Measurements from ENCODE around the gene RUFY4. TPM values are rescaled to one million over a fixed set of nuclear protein-coding genes. Genes with fewer than 3 reads are reported as not detected.
"Not testable (repeated sequence)": the region's sequence is repeated elsewhere in the genome, so short reads cannot be mapped to it uniquely, and the experiment has no call there.

RUFY4 gene
- total RNA-seq, 1 donor from 2014 or later = not detected

- H3K4me3 Mint-ChIP-seq (ENCODE audit: unreplicated experiment) = no peak overlapping the region
- no peak for DNase-seq (ENCODE audit: extremely low spot score, unreplicated experiment)
- peaks cover 7% of the 10 kb centered on the region for H3K36me3 Mint-ChIP-seq (ENCODE audit: unreplicated experiment)
- peaks cover 17% of the 10 kb centered on the region for H3K9me3 Mint-ChIP-seq (ENCODE audit: unreplicated experiment)
- H3K27ac Mint-ChIP-seq (ENCODE audit: unreplicated experiment) = no peak overlapping the region
- TF ChIP-seq, protein P1, sequence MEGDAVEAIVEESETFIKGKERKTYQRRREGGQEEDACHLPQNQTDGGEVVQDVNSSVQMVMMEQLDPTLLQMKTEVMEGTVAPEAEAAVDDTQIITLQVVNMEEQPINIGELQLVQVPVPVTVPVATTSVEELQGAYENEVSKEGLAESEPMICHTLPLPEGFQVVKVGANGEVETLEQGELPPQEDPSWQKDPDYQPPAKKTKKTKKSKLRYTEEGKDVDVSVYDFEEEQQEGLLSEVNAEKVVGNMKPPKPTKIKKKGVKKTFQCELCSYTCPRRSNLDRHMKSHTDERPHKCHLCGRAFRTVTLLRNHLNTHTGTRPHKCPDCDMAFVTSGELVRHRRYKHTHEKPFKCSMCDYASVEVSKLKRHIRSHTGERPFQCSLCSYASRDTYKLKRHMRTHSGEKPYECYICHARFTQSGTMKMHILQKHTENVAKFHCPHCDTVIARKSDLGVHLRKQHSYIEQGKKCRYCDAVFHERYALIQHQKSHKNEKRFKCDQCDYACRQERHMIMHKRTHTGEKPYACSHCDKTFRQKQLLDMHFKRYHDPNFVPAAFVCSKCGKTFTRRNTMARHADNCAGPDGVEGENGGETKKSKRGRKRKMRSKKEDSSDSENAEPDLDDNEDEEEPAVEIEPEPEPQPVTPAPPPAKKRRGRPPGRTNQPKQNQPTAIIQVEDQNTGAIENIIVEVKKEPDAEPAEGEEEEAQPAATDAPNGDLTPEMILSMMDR (IDR thresholded peaks at IDR 0.05) = no peak
- H3K4me1 Mint-ChIP-seq (ENCODE audit: unreplicated experiment) = no peaks in the 10 kb centered on the region
- H3K27me3 Mint-ChIP-seq (ENCODE audit: unreplicated experiment) = peaks cover 56% of the 10 kb centered on the region
Measured at GRCh38 chr2:218089259-218089658, 20.2 kb downstream of the RUFY4 start.

GRCh38 chr2:218091746-218092145 lies 22.7 kb downstream of the RUFY4 start:
- Mint-ChIP-seq H3K4me3 (ENCODE audit: unreplicated experiment) (no peak overlapping the region), H3K4me1 (ENCODE audit: unreplicated experiment) (no peaks in the 10 kb centered on the region), H3K36me3 (ENCODE audit: unreplicated experiment) (no peaks in the 10 kb centered on the region), H3K9me3 (ENCODE audit: unreplicated experiment) (peaks cover under 1% of the 10 kb centered on the region), H3K27ac (ENCODE audit: unreplicated experiment) (no peak overlapping the region), H3K27me3 (ENCODE audit: unreplicated experiment) (peaks cover 48% of the 10 kb centered on the region)
- DNase-seq (ENCODE audit: extremely low spot score, unreplicated experiment) = no peak
- TF ChIP-seq, protein P1 (IDR thresholded peaks at IDR 0.05) = no peak

- H3K4me3 Mint-ChIP-seq (ENCODE audit: unreplicated experiment) = no peak overlapping the region
- no peaks in the 10 kb centered on the region for H3K36me3 Mint-ChIP-seq (ENCODE audit: unreplicated experiment)
- H3K9me3 Mint-ChIP-seq (ENCODE audit: unreplicated experiment) = peaks cover 4% of the 10 kb centered on the region
- no peaks in the 10 kb centered on the region for H3K4me1 Mint-ChIP-seq (ENCODE audit: unreplicated experiment)
- H3K27me3 Mint-ChIP-seq (ENCODE audit: unreplicated experiment) = peaks cover 61% of the 10 kb centered on the region
- no peak overlapping the region for H3K27ac Mint-ChIP-seq (ENCODE audit: unreplicated experiment)
- TF ChIP-seq, protein P1 (IDR thresholded peaks at IDR 0.05) = no peak
- no peak for DNase-seq (ENCODE audit: extremely low spot score, unreplicated experiment)
Measured at GRCh38 chr2:218093879-218094278, 24.8 kb downstream of the RUFY4 start.

- no peak for DNase-seq (ENCODE audit: extremely low spot score, unreplicated experiment)
- Mint-ChIP-seq H3K9me3 (ENCODE audit: unreplicated experiment) (peaks cover 4% of the 10 kb centered on the region), H3K27me3 (ENCODE audit: unreplicated experiment) (peaks cover 65% of the 10 kb centered on the region), H3K4me3 (ENCODE audit: unreplicated experiment) (no peak overlapping the region), H3K4me1 (ENCODE audit: unreplicated experiment) (no peaks in the 10 kb centered on the region), H3K27ac (ENCODE audit: unreplicated experiment) (no peak overlapping the region), H3K36me3 (ENCODE audit: unreplicated experiment) (no peaks in the 10 kb centered on the region)
- TF ChIP-seq, protein P1 (IDR thresholded peaks at IDR 0.05) = no peak
Measured at GRCh38 chr2:218095853-218096252, 26.8 kb downstream of the RUFY4 start.

- Mint-ChIP-seq H3K27me3 (ENCODE audit: unreplicated experiment) (peaks cover 66% of the 10 kb centered on the region), H3K27ac (ENCODE audit: unreplicated experiment) (no peak overlapping the region), H3K4me3 (ENCODE audit: unreplicated experiment) (no peak overlapping the region), H3K36me3 (ENCODE audit: unreplicated experiment) (no peaks in the 10 kb centered on the region), H3K9me3 (ENCODE audit: unreplicated experiment) (peaks cover 4% of the 10 kb centered on the region), H3K4me1 (ENCODE audit: unreplicated experiment) (no peaks in the 10 kb centered on the region)
- DNase-seq (ENCODE audit: extremely low spot score, unreplicated experiment) = no peak
- TF ChIP-seq, protein P1 (IDR thresholded peaks at IDR 0.05) = no peak
Measured at GRCh38 chr2:218097975-218098374, 28.9 kb downstream of the RUFY4 start.

DNA sequence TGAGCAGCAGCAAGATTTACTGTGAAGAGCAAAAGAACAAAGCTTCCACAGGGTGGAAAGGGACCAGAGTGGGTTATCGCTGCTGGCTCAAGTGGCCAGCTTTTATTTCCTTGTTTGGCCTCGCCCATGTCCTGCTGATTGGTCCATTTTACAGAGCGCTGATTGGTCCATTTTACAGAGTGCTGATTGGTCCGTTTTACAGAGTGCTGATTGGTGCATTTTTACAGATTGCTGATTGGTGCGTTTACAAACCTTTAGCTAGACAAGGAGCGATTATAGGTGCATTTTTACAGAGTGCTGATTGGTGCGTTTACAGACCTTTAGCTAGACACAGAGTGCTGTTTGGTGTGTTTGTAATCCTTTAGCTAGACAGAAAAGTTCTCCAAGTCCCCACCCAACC lies 39.8 kb downstream of the RUFY4 start:
- H3K27me3 Mint-ChIP-seq (ENCODE audit: unreplicated experiment) = peaks cover 59% of the 10 kb centered on the region

GRCh38 chr2:218121789-218122188 lies 52.7 kb downstream of the RUFY4 start:
- DNase-seq (ENCODE audit: extremely low spot score, unreplicated experiment); H3K27ac Mint-ChIP-seq (ENCODE audit: unreplicated experiment); H3K36me3 Mint-ChIP-seq (ENCODE audit: unreplicated experiment); H3K4me3 Mint-ChIP-seq (ENCODE audit: unreplicated experiment); H3K4me1 Mint-ChIP-seq (ENCODE audit: unreplicated experiment): not testable (repeated sequence)
- H3K27me3 Mint-ChIP-seq (ENCODE audit: unreplicated experiment) = peaks cover 34% of the 10 kb centered on the region
- H3K9me3 Mint-ChIP-seq (ENCODE audit: unreplicated experiment) = peaks cover 11% of the 10 kb centered on the region

More for the DNA sequence above, 39.8 kb downstream of the RUFY4 start:
- H3K4me3 Mint-ChIP-seq (ENCODE audit: unreplicated experiment); H3K4me1 Mint-ChIP-seq (ENCODE audit: unreplicated experiment); H3K36me3 Mint-ChIP-seq (ENCODE audit: unreplicated experiment); H3K27ac Mint-ChIP-seq (ENCODE audit: unreplicated experiment); DNase-seq (ENCODE audit: extremely low spot score, unreplicated experiment): not testable (repeated sequence)
- peaks cover 24% of the 10 kb centered on the region for H3K9me3 Mint-ChIP-seq (ENCODE audit: unreplicated experiment)

DNA sequence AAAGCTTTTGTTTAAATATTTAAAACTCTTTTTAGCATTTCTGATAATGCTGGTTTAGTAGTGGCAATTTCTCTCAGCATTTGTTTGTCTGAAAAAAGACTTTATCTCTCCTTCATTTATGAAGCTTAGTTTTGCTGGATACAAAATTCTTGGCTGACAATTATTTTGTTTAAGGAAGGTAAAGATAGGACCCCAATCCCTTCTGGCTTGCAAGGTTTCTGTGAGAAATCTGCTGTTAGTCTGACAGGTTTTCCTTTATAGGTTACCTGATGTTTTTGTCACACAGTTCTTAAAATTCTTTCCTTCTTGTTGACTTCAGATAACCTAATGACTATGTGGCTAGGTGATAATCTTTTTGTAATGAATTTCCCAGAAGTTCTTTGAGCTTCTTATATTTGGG lies 53.2 kb downstream of the RUFY4 start:
- Mint-ChIP-seq H3K27me3 (ENCODE audit: unreplicated experiment) (peaks cover 38% of the 10 kb centered on the region), H3K9me3 (ENCODE audit: unreplicated experiment) (peaks cover 11% of the 10 kb centered on the region)
- H3K4me1 Mint-ChIP-seq (ENCODE audit: unreplicated experiment); H3K27ac Mint-ChIP-seq (ENCODE audit: unreplicated experiment); H3K36me3 Mint-ChIP-seq (ENCODE audit: unreplicated experiment); H3K4me3 Mint-ChIP-seq (ENCODE audit: unreplicated experiment); DNase-seq (ENCODE audit: extremely low spot score, unreplicated experiment): not testable (repeated sequence)
